Raji (cell line): ENCODE results near the gene ENTHD1.

Experiments used
- POLR2A ChIP-seq: IDR thresholded peaks from 2 replicates; pipeline ENCODE4 v1.6.1; 2011; ENCODE audit warnings: low read depth, low read length, control low read depth; ENCODE audit not compliant: insufficient read depth

The ENTHD1 gene, protein sequence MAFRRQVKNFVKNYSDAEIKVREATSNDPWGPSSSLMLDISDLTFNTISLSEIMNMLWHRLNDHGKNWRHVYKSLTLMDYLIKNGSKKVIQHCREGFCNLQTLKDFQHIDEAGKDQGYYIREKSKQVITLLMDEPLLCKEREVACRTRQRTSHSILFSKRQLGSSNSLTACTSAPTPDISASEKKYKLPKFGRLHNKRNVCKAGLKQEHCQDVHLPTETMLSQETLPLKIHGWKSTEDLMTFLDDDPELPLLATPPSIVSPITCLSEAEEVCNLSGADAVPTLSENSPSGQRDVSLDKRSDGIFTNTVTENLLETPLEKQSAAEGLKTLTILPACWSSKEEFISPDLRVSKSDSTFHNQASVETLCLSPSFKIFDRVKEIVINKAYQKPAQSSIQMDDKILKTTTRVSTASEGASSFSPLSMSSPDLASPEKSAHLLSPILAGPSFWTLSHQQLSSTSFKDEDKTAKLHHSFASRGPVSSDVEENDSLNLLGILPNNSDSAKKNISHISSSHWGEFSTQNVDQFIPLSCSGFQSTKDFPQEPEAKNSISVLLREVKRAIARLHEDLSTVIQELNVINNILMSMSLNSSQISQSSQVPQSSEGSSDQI

DNA sequence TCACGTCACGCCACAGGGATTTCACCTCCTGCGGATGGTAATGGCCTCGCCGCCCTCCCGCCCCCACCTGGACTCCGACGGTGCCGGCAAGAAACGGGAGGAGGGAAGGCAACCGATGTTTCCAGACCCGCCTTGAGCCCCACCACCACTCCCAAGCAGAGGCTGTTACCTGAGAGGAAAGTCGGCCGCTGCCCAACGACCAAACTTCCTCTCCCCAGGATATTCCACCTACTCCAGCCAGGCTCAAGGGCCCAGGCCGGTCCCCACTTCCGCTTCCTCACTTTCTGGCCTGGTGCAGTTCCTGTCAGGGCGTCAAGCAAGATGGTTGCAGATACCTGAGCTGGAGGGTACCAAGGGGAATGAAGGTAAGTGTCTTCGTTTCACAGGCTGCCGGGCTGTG lies at the start of gene ENTHD1:
Gene ENTHD1, minus strand, starts transcription at position 235 of the 400 bp plus-strand sequence. CDS start 6,012 bp downstream, outside the sequence.
- no peak for TF ChIP-seq POLR2A

DNA sequence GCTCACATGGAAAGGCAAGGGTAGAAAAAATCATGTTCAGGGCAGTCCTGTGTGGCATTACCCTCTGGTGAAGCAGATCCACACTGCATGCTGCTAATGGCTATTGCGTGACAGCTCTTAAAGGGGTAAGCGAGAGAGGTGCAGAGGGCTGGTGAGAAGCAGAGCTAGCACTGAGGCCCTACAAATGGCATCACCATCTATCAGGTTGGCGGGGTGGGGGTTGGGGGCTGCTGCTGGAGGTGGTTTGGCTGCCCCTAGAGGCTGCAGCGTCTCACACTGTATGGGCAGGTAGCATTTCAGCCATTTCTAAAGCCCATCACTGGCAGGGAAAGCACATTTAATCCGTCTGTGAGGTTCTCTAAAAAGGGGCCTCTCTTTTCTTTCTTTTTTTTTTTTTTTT lies 49.8 kb upstream of the ENTHD1 start:
- no peak for TF ChIP-seq POLR2A

DNA sequence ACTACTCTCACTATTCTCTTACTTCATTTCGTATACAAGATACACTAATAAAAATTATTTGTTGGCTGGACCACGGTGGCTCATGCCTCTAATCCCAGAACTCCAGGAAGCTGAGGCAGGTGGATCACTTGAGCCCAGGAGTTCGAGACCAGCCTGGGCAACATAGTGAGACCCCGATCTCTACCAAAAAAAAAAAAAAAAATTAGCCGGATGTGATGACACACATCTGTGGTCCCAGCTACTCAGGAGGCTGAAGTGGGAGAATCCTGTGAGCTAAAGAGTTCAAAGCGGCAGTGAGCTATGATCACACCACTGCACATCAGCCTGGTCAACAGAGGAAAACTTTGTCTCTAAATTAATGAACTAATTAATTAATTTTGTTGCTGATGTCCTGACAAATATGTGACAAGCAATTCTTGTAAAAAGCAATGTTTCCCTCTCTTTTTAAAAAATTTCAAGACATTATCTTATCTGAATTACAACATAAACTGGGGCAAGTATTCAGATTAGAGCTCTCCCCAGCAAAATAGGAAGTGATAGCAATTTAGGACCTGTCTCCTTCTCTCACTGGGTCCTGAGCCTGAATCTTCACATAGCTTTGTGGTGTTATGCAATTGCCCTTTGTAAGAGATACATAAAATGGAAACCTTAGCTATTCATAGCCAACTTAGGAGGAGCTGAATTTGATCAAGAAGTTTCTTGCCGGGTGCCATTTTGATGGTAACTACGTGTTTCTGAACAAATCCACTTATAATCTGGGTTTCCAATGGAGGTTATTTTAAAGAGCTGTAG lies 49.1 kb upstream of the ENTHD1 start:
- no peak for TF ChIP-seq POLR2A

DNA sequence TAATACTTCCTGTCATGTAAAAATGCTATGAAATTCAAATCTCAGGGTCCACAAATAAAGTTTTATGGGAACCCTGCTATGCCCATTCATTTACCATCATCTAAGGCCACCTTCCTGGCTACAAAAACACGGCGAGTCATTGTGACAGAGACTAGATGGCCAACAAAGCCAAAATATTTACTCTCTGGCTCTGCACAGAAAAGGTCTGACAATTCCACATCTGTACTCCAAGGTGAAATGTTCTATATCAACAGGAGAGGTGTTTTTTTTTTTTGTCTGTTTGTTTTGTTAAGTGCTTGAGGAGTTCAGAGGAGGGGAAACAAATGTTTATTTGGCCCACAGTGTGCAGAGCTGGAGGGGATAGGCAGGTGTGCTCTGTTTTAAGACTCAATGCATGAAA lies 48.0 kb upstream of the ENTHD1 start:
- TF ChIP-seq POLR2A, result no peak

DNA sequence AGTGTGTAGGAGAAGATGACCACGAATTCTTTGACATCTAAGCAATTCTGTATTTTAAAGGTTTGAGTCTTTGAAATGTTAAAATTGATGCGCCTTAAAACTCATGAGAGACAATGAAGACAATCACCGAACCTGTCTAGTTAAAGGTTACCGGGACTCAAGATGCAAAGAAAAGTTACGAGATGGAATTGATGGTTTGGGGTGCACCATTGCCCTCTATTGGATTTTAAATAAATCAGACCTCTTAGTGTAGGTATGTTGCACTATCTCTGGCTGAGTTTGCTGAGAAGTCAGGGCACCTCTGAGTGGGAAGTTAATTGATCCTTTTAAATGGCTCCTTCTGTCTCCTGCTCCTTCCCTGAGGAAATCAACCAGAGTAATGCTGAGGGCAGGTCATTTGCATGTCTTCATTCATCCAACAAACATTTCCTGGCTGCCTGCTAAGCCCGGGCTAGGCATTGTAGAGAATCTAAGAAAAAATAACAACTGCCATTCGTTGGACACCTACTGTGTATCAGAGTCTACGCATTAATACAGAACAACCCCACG lies 47.3 kb upstream of the ENTHD1 start:
- TF ChIP-seq POLR2A, result no peak

DNA sequence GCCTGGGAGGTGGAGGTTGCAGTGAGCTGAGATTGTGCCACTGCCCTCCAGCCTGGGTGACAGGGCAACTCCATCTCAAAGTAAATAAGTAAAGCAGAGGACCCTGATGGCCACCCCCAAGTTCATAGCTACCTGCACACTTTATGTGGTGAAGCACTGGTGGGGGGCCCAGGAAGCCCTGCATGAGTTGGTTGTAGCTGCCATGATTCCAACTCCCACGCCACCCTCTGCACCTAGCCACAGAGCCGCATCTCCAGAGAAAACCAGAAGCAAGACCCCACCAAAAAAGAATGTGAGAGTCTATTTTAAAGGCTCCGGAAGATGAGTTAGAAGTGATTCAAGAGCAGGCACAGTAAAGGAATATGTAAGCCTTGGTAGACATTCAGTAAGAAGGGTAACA lies 46.3 kb upstream of the ENTHD1 start:
- no peak for TF ChIP-seq POLR2A

DNA sequence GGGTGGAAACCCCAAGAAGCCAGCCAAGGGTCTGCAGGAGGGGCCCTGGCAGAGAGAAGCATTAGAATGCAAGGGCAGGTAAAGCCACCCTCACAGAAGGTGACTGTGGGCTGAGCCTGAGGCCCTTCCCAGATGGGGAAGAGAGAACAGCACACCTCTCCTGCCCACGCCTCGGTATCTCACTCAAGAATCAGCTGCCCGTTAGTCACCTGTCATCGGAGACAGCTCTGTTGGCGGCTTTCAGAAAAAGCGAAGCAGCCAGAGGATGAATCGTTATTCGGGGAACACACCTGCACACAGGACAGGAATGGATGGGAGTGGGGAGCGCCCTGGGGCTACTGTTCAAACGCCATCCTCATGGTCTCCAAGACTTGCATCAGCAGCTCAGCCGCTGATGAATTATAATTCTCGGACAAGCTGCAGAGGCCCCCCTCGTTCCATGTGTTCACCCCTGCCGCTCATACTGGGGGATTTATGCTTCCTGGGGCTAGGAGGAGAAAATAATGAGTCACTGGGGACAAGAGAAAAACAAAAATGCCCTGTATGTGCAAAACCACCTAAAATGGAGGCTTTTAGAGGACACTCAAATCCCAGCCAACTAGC lies 45.0 kb upstream of the ENTHD1 start:
- TF ChIP-seq POLR2A, result no peak

DNA sequence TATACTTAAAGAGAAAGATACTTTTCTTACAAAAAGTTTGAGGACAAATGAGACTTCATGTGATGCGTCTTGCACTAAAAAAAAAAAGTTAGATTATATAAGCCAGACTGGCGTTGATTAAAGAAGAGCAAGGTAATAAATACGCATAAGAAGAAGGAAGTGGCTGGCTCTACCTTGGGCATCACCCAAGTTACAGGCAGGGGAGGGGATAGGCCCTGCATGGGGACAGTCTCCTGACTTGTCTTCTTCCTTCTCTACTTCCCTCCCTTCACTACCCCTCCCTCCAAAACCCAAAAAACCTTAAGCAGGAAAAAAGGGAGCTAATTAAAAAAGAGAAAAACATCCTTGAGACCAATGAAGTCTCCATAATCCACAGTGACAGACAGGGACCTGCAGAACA lies 44.3 kb upstream of the ENTHD1 start:
- TF ChIP-seq POLR2A, result no peak

DNA sequence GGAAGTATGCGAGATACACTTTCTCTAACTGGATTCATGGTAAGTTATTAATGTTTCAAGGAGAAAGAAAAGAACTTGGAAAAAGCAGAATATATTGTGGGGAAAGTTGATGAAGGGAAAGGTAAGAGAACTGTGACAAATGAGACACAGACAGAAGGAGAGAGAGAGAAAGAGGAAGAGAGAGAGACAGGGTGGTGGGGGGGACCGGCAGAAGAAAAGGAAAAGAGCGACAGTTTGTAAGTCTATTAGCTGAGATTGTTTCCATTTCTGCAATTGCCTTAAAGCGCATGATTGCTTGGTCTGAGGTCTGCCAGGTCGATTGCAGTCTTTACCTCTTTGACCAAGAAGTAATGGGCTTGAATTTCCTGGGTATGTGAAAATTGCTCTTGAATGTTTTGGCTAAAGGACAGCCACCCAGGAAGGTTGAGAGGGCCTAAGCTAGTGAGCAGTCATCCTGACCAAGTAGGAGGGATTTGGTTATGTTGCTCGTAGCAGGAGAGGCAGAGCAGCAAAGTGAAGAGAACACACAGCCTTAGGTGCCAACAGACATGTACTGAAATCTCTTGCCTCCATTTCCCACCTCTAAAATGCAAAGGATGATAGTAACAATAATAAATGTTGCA lies 43.1 kb upstream of the ENTHD1 start:
- TF ChIP-seq POLR2A, result no peak

DNA sequence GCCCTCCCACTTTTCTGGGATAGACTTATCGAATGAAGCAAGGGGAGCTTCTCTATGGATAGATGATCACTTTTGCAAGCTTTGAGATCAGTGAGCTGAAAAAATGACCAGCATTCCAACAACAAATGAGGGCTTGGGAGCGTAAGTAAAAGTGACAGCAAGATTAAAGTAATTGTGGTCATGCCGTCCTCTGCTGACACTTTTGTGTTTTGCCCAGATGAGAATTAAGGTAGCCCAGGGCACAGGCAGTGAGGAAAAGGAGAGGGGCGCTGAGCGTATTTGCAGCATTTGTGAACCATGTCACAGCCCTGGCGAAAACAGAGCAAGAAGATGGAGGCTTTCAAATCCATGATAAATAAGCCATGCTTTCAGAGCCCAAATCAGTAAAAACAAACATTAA lies 42.1 kb upstream of the ENTHD1 start:
- no peak for TF ChIP-seq POLR2A

DNA sequence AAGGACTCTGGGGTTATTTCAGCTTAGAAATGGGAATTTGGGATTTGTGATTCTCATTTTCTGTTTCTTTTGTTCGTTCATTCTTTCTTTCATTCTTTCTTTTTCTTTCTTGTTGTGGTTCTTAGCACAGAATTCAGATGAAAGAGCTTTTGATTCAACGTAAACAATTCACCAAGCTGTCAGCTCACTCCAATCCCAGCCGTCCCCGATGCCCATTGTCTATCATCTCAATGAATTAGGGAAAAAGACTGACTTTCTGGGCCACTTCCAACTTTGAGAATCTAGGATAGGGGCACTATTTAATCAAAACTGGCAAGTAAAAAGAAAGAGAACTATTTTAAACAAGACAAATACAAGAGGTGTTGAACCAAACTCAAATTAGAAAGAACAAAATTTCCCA lies 41.6 kb upstream of the ENTHD1 start:
- no peak for TF ChIP-seq POLR2A

DNA sequence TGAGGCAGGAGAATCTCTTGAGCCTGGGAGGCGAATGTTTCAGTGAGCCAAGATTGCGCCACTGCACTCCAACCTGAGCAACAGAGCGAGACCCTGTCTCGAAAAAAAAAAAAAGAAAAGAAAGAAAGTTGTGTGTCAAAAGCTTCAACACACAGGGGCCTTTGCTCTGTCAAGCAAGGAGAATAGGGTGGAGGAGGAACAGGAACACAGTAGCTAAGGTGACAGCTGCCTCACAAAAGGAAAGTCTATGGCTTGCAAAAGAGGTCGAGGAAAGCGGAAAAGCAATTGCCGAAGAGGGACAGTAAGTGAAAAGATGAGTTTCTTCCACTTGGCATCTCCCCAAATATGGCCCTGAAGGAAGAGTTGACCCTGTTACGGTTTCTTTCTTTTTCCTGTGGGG lies 40.2 kb upstream of the ENTHD1 start:
- TF ChIP-seq POLR2A, result no peak

DNA sequence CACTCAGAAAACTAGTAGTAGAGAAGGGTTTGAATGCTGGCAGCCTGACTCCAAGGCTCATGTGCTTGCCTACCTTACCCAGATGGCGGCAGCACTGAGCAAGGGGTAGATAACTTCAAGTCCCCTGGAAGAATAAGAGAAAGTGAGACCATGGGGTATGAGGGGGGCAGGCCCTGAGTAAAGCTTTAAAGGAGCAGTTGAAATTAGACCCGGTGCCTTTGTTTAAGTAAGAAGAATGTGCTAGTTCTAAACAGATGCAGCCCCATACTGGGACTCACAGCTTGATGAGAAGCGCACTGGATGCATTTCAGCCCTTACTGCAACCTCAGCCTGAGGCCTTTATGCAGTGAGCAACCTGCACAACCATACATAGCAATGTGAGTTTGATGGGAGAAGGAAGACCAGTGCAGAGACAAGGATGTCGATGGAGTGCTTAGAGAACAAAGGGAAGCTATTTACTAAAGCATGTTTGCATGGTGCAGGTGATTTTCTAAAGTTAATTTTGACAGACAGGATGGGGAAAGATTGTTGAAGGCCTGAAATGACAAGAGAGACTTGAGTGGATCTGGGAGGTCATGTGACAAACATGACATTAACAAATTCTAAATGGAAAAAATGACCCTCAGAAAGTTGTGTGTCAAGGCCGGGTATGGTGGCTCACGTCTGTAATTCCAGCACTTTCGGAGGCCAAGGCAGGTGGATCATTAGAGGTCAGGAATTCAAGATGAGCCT lies 39.5 kb upstream of the ENTHD1 start:
- TF ChIP-seq POLR2A, result no peak

DNA sequence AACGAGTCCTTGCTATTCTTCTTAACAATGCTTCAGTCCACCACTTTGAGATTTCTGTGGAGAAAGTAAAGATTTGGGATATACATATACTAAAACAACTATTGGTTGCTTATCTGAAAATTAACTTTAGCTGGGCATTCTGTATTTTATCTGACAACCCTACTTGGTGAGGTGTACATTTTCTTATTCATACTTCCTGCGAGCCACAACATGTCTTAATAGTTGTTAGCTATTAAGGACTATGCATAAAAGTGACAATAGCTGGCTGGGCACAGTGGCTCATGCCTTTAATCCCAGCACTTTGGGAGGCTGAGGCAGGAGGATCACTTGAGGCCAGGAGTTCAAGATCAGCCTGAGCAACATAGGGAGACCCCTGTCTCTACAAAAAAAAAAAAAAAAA lies 38.6 kb upstream of the ENTHD1 start:
- TF ChIP-seq POLR2A, result no peak
